DMS53 treated with DMSO at 0.1 percent for 48 hours (cell line): ENCODE data around the gene HOXA2.

Experiments used
- DNase-seq: peaks from one replicate; lab custom pipeline; 2025; ENCODE audit not compliant: unreplicated experiment; lab: John Stamatoyannopoulos, UW

The HOXA2 gene

GRCh38 chr7:27141923-27142579 lies 39.6 kb upstream of the HOXA2 start:
- no peak for DNase-seq

DNA sequence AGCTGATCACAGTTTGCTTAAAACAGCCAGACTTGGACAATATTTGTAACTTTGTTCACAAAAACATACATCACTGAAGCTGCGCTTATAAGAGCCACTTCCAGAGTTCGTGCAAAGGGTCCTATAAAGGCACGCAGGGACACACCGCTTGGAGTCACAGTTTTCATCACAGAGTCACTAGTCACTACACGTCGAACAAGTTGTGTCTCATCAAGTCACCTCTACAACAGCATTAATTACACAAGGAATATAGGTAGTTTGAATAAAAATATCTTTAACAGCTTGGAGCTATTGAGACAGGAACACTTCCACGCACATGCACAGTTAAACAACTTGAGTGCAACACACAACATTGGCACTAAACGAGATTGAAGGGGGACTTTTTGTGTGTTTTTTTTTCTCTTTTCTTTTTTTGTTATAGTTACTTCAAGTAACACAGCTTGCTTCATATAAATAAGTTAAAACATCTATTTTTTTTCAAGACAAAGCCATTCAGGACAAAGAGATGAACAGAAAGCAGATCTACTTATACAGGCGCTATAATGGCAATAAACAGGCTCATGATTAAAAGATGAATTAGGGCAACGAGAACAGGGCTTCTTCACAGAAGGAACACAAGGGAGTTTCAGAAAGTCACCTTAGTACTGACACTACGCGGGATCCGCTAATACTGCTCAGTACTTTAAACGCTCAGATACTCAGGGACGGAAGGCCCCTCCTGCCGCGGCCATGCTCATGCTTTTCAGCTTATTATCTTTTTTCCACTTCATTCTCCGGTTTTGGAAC lies 38.8 kb upstream of the HOXA2 start:
- no peak for DNase-seq

DNA sequence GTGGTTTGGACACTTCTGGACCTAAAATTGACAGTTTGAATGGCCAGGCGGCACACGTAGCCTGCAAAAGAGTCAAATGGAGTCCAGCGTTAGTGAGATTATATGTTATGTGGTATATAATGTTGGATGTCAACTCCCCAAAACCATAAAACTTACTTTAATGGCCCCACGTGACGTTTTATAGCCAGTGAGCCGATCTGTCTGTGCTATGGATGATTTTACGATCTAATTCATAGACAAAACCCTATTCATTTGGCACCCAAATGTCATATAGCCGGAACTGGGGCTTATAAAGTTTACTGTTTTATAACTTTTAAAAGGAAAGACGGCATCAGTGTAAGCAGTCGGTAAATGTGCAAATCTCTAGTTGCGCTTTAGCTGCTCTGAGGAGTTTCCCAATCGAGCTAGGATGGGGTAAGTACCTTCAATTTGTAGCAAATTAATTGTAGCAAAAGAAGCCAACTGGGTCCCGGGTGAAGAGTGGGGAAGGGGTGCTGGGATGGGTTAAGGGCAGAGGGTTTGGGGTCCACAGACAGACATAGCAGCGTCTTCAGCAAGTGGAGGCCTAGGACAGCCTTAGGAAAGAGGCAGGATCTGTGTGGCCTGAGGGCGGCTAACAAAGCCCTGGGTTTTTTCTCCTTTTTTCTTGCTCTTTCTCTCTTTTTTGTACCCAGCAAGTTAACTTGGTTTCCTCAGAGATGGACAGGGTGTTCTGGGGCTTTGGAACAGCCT lies 37.8 kb upstream of the HOXA2 start:
- DNase-seq: no peak

- DNase-seq: no peak
Observed at GRCh38 chr7:27139334-27140125, 37.0 kb upstream of the HOXA2 start.

- DNase-seq: no peak
Observed at GRCh38 chr7:27138985-27139333, 36.5 kb upstream of the HOXA2 start.

GRCh38 chr7:27138472-27138871 lies 36.0 kb upstream of the HOXA2 start:
- no peak for DNase-seq

GRCh38 chr7:27137640-27138315 lies 35.3 kb upstream of the HOXA2 start:
- DNase-seq: no peak

- DNase-seq: no peak
Observed at GRCh38 chr7:27134392-27134791, 31.9 kb upstream of the HOXA2 start.

DNA sequence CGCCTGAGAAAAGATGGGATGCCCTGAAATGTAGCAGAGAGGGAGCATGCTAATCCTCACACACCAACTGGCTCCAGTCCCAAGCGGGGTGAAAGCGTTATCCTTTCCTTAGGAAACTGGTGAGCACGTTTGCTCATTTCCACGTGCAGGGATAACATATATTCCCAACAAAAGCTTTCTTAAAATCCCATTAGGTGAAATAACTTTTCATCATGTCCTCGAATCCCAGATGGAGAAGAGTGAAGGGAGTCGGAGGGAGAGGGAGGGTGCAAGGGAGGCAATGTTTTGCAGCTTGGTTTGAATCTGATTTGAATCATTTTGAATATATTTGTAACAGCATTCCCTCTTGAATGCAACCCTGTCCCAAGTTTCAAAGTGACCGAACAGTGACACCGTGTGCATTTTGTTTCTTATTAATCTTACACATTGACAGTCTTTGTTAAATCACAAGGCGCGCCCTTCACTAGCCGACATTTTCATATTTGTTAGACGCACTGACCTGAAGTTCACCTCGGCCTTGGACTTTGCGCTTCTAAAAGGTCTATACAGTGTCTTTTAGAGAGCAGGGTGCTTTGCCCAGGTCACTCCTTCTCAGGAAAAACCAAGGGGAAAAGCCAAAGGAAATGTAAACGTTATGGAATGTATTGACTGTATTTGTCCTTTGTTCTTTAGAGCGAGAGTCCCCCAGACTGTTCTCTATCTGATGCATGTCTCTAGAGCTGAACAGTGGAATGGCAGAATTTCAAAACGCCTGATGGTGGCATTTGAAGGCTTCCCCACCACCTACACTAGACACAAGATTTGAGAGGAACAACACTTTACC lies 31.1 kb upstream of the HOXA2 start:
- no peak for DNase-seq

DNA sequence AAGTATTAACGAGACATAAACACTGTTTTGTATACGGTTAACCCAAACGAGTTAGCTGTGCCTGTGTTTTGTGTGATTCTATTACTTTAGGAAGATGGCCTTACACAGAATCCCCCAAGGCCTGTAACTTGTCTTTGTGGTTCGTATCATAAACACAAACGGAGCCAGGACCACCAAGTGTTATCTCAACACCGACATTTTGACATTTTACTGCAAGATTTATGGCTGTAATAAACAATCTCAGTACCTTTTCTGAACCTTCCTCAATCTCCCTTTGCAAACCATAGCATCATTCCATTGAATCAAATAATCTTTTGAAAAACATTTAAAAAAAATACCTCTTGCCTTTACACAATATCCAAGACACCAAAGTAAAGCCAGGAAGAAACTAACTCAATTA lies 30.5 kb upstream of the HOXA2 start:
- no peak for DNase-seq

DNA sequence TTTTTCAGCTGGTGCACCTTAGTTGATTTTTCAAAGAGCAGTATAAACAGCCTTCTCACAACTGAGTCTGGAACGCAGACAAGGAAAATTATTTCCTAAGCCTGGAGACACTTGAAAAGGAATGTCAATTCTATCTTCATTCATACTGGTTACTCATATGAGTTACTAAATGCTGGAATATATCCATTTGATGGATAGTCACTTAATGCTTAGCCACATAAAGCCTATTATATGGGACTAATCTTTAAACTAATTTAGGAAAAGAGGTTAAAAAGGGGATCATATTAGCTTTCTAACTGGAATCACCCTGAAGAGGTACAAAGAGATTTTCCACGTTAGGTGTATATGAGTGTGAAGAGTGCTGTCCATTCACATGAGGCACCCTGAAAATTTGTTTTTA lies 29.7 kb upstream of the HOXA2 start:
- no peak for DNase-seq

GRCh38 chr7:27131390-27131819 lies 28.9 kb upstream of the HOXA2 start:
- DNase-seq: no peak

GRCh38 chr7:27130540-27131389 lies 28.3 kb upstream of the HOXA2 start, which contains the start of gene HOXA4:
Gene HOXA4 (minus strand): TSS chr7:27130757. CDS start chr7:27130733, 24 bp downstream.
- DNase-seq: peak; percentile 30

- no peak for DNase-seq
Observed at GRCh38 chr7:27129729-27130539, 27.5 kb upstream of the HOXA2 start.

- DNase-seq: no peak
Observed at GRCh38 chr7:27128776-27129728, 26.6 kb upstream of the HOXA2 start.

- no peak for DNase-seq
Observed at GRCh38 chr7:27128034-27128433, 25.6 kb upstream of the HOXA2 start.
